ENCODE measurements around the gene TASL. TPM values are rescaled to one million over a fixed set of nuclear protein-coding genes. Genes with fewer than 3 reads are reported as not detected.

Gene TASL
- total RNA-seq, 4 donors from 2014 or later = 1.9 to 6.6 TPM; not detected in 2

DNA sequence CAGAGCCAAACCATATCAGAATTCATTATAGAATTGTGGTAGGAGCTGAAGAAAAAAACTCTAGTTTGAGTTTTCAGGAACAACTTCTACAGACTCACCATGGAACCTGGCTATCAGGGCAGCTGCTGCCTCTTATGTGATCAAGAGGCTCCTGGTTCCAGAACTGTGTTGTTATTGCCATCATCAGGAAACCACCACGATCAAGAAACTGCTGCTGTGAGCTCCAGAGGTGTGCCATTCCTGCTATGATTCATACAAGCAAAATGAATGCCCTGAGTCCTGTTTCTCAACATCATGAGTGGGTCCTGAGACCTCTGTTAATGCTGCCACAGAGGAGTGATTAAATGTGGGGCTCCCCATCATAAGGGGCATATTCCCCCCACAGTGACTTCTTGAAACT lies 43.7 kb downstream of the TASL start:
- H3K9me3 ChIP-seq = no peaks in the 10 kb centered on the region
- no peaks in the 10 kb centered on the region for H3K4me1 ChIP-seq
- no peak overlapping the region for H3K4me3 ChIP-seq
- no peaks in the 10 kb centered on the region for H3K27me3 ChIP-seq
- H3K27ac ChIP-seq = no peak overlapping the region
- TF ChIP-seq, protein P1, sequence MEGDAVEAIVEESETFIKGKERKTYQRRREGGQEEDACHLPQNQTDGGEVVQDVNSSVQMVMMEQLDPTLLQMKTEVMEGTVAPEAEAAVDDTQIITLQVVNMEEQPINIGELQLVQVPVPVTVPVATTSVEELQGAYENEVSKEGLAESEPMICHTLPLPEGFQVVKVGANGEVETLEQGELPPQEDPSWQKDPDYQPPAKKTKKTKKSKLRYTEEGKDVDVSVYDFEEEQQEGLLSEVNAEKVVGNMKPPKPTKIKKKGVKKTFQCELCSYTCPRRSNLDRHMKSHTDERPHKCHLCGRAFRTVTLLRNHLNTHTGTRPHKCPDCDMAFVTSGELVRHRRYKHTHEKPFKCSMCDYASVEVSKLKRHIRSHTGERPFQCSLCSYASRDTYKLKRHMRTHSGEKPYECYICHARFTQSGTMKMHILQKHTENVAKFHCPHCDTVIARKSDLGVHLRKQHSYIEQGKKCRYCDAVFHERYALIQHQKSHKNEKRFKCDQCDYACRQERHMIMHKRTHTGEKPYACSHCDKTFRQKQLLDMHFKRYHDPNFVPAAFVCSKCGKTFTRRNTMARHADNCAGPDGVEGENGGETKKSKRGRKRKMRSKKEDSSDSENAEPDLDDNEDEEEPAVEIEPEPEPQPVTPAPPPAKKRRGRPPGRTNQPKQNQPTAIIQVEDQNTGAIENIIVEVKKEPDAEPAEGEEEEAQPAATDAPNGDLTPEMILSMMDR (IDR thresholded peaks at IDR 0.05) = no peak
- no peak for TF ChIP-seq POLR2A (IDR thresholded peaks at IDR 0.05)
- H3K36me3 ChIP-seq = no peaks in the 10 kb centered on the region
- no peak for DNase-seq

DNA sequence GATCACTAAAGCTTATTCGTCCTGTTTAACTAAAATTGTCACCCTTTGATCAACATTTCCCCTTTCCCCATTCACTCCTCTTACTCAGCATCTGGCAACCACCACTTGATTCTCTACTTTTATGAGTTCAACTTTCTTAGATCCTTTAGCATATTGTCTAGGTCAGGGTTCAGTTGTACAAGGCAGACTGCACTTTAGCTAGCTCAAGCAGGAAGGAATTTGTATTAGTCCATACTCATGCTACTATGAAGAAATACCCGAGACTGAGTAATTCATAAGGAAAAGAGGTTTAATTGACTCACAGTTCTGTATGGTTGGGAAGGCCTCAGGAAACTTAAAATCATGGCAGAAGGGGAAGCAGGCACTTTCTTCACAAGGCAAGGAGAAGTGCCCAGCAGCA lies 44.3 kb downstream of the TASL start:
- Histone ChIP-seq H3K4me1 (no peaks in the 10 kb centered on the region), H3K9me3 (no peaks in the 10 kb centered on the region), H3K36me3 (no peaks in the 10 kb centered on the region), H3K27me3 (no peaks in the 10 kb centered on the region), H3K4me3 (no peak overlapping the region), H3K27ac (no peak overlapping the region)
- no peak for DNase-seq
- TF ChIP-seq, protein P1 (IDR thresholded peaks at IDR 0.05) = no peak

DNA sequence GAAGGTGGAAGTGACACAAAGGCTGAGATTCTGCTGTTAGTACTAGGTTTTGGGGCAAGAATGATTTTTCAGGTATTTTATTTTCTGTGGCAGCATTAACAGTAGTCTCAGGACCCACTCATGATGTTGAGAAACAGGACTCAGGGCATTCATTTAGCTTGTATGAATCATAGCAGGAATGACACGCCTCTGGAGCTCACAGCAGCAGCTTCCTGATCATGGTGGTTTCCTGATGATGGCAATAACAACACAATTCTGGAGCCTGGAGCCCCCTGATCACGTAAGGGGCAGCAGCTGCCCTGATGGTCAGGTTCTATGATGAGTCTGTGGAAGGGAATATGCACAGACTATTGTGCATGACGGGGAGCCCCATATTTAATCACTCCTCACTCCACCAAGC lies 47.0 kb downstream of the TASL start:
- Histone ChIP-seq H3K36me3 (no peaks in the 10 kb centered on the region), H3K9me3 (no peaks in the 10 kb centered on the region), H3K4me3 (no peak overlapping the region), H3K27ac (no peak overlapping the region), H3K27me3 (no peaks in the 10 kb centered on the region), H3K4me1 (no peaks in the 10 kb centered on the region)
- no peak for TF ChIP-seq POLR2A (IDR thresholded peaks at IDR 0.05)
- TF ChIP-seq, protein P1 (IDR thresholded peaks at IDR 0.05) = no peak
- no peak for DNase-seq

DNA sequence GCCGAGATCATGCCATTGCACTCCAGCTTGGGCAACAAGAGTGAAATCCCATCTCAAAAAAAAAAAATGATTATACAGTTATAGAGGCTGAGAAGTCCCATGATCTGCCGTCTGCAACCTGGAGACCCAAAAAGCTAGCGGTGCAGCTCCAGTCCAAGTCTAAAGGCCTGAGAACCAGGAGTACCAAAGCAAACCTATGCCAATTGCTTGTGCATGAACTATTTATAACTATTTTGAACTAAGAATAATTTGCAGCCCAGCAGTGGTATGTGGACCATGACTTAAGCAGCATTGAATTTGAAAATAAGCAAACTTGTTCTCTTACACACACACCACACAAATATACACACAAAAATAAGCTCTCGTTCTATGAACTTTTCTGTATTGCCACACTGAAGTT lies 51.8 kb downstream of the TASL start:
- no peak overlapping the region for H3K4me3 ChIP-seq
- TF ChIP-seq, protein P1 (IDR thresholded peaks at IDR 0.05) = no peak
- TF ChIP-seq POLR2A (IDR thresholded peaks at IDR 0.05) = no peak
- H3K27ac ChIP-seq = no peak overlapping the region
- no peaks in the 10 kb centered on the region for H3K4me1 ChIP-seq
- no peaks in the 10 kb centered on the region for H3K36me3 ChIP-seq
- no peaks in the 10 kb centered on the region for H3K27me3 ChIP-seq
- H3K9me3 ChIP-seq = no peaks in the 10 kb centered on the region
- no peak for DNase-seq

DNA sequence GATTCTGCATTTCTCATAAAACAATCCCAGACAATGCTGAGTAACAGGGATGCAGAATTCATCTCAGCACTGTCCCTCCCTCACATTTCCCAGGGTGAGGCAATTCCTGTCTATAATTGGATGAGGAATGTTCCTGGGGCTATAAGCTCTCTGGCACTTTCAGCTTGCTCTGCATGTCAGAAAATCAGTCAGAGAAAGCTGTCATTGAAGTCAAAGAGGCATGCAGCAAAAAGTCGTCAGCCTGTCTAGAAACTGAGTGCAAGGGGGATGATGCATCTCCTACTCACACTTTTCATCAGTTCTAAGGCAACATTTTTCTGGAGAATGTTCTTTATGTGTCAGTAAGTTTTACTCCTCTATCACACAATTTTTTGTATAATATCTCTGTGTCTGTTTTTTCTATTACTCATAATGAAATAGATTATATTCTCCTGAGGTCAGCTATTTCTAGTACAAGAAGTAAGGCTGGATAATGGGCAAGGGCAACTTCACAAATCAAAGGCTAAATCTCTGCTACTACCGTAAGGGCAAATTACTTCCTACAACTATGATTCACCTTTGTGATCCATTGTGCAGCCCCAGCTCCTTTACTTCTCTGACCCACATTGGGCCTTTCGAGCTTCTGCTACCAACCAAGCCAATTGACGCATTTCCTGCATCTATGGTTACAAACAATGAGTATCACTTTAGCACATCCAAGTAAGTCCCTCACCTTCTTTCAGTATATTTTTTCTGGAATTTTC lies 56.0 kb downstream of the TASL start:
- no peak overlapping the region for H3K4me3 ChIP-seq
- H3K27me3 ChIP-seq = no peaks in the 10 kb centered on the region
- H3K4me1 ChIP-seq = no peaks in the 10 kb centered on the region
- H3K9me3 ChIP-seq = no peaks in the 10 kb centered on the region
- no peak overlapping the region for H3K27ac ChIP-seq
- H3K36me3 ChIP-seq = no peaks in the 10 kb centered on the region
- no peak for DNase-seq
- TF ChIP-seq, protein P1 (IDR thresholded peaks at IDR 0.05) = no peak
- no peak for TF ChIP-seq POLR2A (IDR thresholded peaks at IDR 0.05)

DNA sequence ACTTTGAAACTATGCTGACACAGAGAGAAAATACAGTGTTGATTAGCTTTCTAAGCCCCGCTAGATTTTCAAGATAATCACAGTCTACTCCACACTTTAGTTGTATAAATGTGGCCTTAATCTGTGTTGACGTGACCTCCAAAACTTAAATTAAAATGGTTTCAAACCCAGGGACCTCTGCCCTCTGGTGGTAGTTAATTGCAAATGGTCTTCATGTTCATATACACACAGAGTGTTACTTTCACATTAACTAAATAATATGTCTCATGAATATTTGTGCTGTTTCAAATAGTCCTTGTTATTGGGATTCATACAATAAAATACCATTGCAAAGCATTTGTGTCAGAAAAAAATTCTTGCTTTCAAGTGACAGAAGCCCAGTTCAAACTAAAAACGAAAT lies 64.3 kb downstream of the TASL start:
- H3K36me3 ChIP-seq = no peaks in the 10 kb centered on the region
- no peak for TF ChIP-seq POLR2A (IDR thresholded peaks at IDR 0.05)
- TF ChIP-seq, protein P1 (IDR thresholded peaks at IDR 0.05) = peak in 2 of 6 experiments; percentile 22 to 32
- no peak for DNase-seq

More for the DNA sequence above, 64.3 kb downstream of the TASL start:
- Histone ChIP-seq H3K4me1 (no peaks in the 10 kb centered on the region), H3K27ac (no peak overlapping the region), H3K27me3 (no peaks in the 10 kb centered on the region), H3K9me3 (no peaks in the 10 kb centered on the region), H3K4me3 (no peak overlapping the region)
